GOT3 (cell line): ENCODE results near the gene SRSF12.
"Not testable (repeated sequence)": the region's sequence is repeated elsewhere in the genome, so short reads cannot be mapped to it uniquely, and the experiment has no call there.

Experiments
- DNase-seq: peaks from one replicate; lab custom pipeline; 2025; ENCODE audit warnings: mixed read lengths; lab: John Stamatoyannopoulos, UW

Gene SRSF12

GRCh38 chr6:89128256-89128671 lies 10.4 kb upstream of the SRSF12 start:
- not testable (repeated sequence) for DNase-seq

GRCh38 chr6:89122625-89123024 lies 4.8 kb upstream of the SRSF12 start:
- no peak for DNase-seq

GRCh38 chr6:89121934-89122333 lies 4.1 kb upstream of the SRSF12 start:
- no peak for DNase-seq

GRCh38 chr6:89120371-89120770 lies 2.5 kb upstream of the SRSF12 start:
- no peak for DNase-seq

- DNase-seq: no peak
Measured at GRCh38 chr6:89118931-89119330, 1.1 kb upstream of the SRSF12 start.

- no peak for DNase-seq
Measured at GRCh38 chr6:89116702-89117101, 1.2 kb downstream of the SRSF12 start.

- DNase-seq: no peak
Measured at GRCh38 chr6:89111933-89112332, 5.9 kb downstream of the SRSF12 start.

GRCh38 chr6:89110284-89110683 lies 7.6 kb downstream of the SRSF12 start:
- DNase-seq: no peak

GRCh38 chr6:89100114-89100513 lies 17.8 kb downstream of the SRSF12 start:
- DNase-seq: no peak

GRCh38 chr6:89098461-89098860 lies 19.4 kb downstream of the SRSF12 start:
- no peak for DNase-seq

GRCh38 chr6:89087881-89088280 lies 30.0 kb downstream of the SRSF12 start:
- no peak for DNase-seq

GRCh38 chr6:89085409-89086205 lies 32.3 kb downstream of the SRSF12 start:
- DNase-seq: no peak

- DNase-seq: no peak
Measured at GRCh38 chr6:89084954-89085353, 32.9 kb downstream of the SRSF12 start.

- no peak for DNase-seq
Measured at GRCh38 chr6:89084542-89084941, 33.3 kb downstream of the SRSF12 start.

- no peak for DNase-seq
Measured at GRCh38 chr6:89082486-89082891, 35.4 kb downstream of the SRSF12 start.

- peak; percentile 90 for DNase-seq
Measured at GRCh38 chr6:89081423-89082322, 36.2 kb downstream of the SRSF12 start.

- no peak for DNase-seq
Measured at GRCh38 chr6:89081129-89081422, 36.8 kb downstream of the SRSF12 start.

- peak; percentile 96 for DNase-seq
Measured at GRCh38 chr6:89080281-89081128, 37.4 kb downstream of the SRSF12 start, which contains the start of gene PNRC1. Gene PNRC1, plus strand, starts transcription at chr6:89080751. Its CDS starts 144 bp downstream, at chr6:89080895.

- peak; percentile 13 for DNase-seq
Measured at GRCh38 chr6:89079511-89080234, 38.2 kb downstream of the SRSF12 start.

- DNase-seq: no peak
Measured at GRCh38 chr6:89073840-89074239, 44.0 kb downstream of the SRSF12 start.

GRCh38 chr6:89073014-89073620 lies 44.8 kb downstream of the SRSF12 start:
- no peak for DNase-seq
